ENCODE data around the gene PTPRN2.

DNA sequence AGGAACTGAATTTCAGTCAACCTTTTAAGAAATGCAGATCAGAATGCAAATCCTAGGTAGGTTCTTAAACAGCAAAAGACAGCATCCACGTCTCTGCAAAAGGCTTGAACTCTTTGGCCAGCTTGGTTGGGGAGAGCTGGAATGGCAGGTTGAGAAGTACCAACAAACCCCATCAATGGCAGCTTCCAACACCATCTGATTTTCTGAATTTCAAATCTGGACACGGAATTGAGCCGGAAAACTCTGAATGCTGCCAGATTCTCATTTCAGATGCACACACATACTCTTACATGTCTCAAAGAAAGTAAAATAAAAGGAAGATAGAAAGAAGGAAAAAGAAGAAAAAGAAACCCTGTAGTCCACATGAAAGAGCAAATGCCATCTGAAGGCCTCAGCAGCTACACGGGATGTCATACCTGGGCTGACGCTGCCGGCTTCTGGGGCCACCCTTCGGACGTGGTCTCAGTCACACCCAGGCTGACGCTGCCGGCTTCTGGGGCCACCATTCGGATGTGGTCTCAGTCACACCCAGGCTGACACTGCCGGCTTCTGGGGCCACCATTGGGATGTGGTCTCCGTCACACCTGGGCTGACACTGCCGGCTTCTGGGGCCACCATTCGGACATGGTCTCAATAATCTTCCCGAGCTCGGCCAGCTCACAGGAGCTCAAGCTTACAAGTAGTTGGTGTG, 165.3 kb downstream of the PTPRN2 start:
- TF ChIP-seq CTCF (IDR thresholded peaks at IDR 0.05) (no peak), POLR2A (IDR thresholded peaks at IDR 0.05) (no peak)
